GM21619 (cell line): Measurements from ENCODE around the gene HMG20B.
"Not testable (repeated sequence)": the region's sequence is repeated elsewhere in the genome, so short reads cannot be mapped to it uniquely, and the experiment has no call there.

ENCODE experiments used
- ATAC-seq: cut with Tn5 transposase; IDR thresholded peaks from one replicate; pipeline ENCODE4 v1.9.1; 2021; ENCODE audit not compliant: unreplicated experiment

HMG20B gene

DNA sequence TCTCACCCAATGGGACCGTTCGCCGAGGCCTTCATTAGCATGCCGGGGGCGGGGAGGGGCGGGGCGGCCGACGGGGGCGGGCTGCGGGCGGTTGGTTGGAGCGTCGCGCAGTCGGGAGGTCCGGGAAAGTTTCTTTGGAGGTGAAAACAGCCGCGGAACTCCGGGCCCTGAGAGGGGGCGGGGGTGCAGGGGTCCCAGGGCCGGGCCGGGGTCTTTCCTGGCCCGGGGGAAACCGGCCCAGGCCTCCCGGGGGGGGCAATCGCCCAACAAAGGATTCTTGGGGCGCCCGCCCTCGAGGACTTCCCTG lies at the start of gene HMG20B:
HMG20B (plus strand) TSS at position 90 of the 307 bp plus-strand sequence. CDS start 366 bp downstream, outside the sequence.
- no peak for ATAC-seq

DNA sequence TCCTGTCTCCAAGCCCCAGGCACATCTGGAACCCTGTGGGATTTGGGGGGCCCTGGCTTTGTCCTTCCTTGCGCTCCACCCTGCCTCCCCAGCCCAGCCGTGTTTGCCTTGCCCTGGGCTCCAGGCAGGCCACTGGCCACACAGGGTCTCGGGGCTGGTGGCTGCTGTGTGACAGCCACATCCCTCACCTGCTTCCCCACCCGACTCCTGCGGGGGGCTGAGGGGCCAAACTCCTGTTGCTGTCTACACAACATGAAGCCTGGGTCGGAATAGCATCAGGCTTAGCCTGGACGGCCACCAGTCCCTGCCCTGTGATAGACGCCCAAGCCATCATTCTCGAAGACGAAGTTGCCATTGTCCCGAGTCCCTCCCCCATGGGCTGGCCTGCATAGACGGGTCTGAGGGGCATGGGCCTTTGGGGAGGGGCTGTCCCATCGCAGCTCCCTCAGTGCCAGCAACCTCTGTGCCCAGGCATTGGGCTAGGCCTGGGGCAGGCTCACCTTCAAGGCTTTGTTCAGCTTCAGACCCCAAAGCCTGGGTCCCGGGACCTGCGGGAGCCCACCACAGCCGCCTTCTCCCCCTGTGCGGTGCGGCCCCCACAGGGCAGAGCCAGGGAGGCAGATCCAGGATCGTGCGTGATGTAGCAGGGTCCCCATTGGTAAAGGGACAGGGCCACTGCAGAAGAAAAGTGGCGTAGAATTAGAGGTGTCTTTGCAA lies 49.2 kb upstream of the HMG20B start:
- ATAC-seq, result no peak

DNA sequence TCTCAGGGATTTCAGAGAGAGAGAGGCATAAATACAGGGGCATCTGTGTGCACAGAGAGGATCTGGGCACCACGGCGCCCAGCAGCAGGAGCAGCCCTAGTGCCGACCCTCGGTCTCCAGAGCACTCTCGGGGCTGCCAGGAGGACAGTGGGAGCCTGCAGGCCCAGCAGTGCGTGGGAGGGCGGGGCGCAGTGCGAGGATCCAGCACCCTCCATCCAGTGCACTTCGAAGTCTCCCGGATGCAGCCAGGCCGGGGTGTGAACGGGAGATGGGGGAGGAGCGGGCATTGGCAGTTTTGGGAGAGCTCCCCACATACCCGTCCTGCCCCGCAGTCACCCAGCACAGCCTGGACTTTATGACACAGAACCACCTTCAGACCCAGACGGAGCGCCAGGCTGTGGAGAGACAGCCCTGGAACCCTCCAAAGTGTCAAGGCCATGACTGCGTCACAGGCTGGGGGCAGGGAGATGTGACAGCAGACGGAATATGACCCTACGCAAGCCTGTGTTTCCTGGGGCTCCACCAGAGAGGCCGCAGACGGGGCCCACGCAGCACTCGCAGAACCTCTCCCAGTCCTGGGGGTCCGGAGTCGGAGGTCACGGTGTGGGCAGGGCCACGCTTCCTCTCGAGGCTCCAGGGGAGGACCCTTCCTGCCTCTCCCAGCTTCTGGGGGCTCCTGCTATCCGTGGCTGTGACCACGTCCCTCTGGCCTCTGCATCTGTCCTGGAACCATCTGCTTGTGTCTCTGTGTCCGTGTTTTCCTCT lies 48.5 kb upstream of the HMG20B start:
- no peak for ATAC-seq

DNA sequence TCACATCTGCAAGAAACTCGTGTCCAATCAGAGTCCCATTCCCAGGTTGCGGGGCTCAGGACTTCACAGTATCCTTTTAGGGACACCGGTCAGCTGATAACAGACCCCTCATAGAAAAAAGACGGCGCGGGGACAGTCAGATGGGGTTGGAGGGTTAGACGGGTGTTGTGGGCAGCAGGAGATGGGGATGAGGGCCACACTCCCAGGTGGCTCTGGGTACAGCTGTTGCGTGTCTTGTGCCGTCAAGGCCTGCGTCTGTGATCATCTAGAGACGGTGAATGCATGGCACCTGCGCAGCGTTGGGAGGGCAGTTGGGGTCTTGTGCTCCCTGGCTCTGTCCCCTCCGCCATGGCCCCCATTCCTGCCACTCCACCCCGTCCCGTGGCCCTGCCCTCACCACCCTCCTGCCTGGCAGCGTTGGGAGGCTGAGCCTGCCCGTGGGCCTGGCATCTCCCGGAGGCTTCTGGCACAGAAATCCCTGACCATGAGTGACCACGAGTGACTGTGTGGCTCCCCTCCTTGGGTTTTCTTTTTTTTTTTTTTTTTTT lies 47.8 kb upstream of the HMG20B start:
- ATAC-seq, result no peak

DNA sequence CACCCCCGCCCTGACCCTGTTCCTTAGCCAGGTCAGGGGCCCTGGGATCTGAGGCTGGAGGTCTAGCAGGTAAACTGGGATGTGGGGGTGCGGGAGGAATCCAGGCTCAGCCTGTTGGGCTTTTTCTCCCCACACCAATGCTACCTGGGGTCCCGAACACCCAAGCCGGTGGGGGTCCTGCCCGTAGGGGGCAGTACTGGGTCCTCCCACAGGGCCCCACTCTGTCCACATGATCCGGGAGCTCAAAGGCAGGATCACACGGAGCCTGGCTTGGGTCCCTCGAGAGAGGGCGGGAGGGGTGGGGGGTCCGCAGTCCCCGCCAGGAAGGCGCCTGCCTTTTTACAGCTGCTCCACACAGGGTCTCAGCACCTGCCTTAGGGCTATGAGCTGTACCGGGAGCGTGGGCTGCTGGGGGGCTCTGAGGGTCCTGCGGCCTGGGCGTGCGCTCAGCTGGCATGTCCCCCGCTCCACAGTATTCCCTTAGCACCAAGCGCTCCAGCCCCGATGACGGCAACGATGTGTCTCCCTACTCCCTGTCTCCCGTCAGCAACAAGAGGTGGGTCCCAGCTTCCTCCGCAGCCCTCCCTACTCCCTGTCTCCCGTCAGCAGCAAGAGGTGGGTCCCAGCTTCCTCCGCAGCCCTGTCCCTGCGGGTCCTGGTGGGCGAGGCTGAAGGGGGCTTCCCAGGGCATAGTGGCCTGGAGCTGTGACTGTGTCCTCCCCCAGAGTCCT lies 46.1 kb upstream of the HMG20B start:
- no peak for ATAC-seq

DNA sequence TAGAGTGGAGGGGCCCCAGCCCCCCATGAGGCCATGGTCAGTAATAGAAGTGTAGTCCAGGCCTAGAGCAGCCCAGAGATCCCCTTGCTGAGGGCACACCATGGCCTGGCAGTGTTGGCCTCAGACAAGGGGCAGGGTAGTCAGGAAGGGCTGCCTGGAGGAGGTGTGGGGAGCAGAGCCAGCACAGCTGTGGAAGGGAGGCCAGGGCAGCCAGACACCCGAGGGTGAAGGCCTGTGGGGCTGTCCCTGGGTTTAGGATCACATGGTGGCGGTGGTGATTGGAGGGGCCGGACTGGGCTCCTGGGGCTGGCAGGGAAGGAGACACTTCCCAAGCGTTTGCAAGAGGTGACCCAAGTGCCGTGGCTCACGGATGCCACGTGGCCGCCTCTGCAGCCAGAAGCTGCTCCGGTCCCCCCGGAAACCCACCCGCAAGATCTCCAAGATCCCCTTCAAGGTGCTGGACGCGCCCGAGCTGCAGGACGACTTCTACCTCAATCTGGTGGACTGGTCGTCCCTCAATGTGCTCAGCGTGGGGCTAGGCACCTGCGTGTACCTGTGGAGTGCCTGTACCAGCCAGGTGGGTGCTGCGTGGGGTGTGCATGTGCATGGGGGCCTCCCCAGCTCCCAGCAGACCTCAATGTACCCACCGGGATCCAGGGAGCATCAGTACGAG lies 45.4 kb upstream of the HMG20B start:
- no peak for ATAC-seq

DNA sequence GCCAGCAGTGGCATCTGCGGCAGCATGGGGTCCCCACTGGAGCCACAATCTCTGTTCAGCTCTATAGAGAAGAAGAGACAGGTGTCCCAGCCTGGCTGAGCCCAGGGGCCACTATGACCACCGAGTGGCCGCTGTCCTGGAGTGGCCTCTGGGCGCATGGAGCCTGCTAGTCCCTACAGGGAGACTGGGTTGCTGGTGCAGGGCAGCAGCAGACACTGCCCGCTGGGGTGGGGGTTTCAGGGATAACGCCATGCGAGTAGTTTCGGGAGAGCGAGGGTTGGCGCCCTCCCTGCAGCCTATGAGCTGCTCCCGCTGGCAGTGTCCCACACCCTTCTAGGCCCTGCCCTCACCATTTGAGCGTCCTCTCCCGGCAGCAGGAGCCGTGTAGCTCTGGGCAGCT lies 44.7 kb upstream of the HMG20B start:
- ATAC-seq, result no peak

DNA sequence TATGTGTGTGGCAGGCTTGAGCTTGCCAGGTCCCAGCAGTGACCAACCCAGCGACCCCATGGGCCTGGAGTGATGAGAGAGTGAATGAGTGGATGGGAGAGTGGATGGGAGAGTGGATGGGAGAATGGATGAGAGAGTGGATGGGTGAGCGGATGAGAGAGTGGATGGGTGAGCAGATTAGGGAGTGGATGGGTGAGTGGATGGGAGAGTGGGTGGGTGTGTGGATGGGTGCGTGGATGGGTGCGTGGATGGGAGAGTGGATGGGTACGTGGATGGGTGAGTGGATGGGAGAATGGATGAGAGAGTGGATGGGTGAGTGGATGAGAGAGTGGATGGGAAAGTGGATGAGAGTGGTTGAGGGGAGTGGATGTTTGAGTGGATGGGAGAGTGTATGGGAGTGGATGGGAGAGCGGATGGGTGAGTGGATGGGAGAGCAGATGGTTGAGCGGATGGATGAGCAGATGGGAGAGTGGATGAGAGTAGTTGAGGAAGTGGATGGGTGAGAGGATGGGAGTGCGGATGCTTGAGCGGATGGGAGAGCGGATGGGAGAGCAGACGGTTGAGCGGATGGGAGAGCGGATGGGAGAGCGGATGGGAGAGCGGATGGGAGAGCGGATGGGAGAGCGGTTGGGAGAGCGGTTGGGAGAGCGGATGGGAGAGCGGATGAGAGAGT lies 44.1 kb upstream of the HMG20B start:
- ATAC-seq, result no peak

DNA sequence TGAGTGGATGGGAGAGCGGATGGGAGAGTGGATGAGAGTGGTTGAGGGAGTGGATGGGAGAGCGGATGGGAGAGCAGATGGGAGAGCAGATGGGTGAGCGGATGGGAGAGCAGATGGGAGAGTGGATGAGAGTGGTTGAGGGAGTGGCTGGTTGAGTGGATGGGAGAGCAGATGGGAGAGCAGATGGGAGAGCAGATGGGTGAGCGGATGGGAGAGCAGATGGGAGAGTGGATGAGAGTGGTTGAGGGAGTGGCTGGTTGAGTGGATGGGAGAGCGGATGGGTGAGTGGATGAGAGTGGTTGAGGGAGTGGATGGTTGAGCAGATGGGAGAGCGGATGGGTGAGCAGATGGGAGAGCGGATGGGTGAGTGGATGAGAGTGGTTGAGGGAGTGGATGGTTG lies 43.4 kb upstream of the HMG20B start:
- not testable (repeated sequence) for ATAC-seq

DNA sequence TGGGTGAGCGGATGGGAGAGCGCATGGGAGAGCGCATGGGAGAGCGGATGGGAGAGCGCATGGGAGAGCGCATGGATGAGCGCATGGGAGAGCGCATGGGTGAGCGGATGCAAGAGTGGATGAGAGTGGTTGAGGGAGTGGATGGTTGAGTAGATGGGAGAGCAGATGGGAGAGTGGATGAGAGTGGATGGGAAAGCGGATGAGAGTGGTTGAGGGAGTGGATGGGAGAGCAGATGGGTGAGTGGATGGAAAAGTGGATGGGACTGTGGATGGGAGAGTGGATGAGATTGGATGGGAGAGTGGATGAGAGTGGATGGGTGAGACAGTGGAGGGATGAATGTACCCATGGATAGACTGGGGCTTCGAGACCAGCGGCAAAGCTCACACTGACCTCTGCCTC lies 42.4 kb upstream of the HMG20B start:
- ATAC-seq, result no peak

DNA sequence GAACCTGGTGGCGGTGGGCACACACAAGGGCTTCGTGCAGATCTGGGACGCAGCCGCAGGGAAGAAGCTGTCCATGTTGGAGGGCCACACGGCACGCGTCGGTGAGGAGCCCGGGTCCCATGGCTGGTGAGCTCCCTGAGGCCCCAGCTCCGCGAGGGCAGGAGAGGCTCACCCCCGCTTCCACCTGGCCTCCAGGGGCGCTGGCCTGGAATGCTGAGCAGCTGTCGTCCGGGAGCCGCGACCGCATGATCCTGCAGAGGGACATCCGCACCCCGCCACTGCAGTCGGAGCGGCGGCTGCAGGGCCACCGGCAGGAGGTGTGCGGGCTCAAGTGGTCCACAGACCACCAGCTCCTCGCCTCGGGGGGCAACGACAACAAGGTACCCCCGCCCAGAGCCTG lies 41.0 kb upstream of the HMG20B start:
- no peak for ATAC-seq

DNA sequence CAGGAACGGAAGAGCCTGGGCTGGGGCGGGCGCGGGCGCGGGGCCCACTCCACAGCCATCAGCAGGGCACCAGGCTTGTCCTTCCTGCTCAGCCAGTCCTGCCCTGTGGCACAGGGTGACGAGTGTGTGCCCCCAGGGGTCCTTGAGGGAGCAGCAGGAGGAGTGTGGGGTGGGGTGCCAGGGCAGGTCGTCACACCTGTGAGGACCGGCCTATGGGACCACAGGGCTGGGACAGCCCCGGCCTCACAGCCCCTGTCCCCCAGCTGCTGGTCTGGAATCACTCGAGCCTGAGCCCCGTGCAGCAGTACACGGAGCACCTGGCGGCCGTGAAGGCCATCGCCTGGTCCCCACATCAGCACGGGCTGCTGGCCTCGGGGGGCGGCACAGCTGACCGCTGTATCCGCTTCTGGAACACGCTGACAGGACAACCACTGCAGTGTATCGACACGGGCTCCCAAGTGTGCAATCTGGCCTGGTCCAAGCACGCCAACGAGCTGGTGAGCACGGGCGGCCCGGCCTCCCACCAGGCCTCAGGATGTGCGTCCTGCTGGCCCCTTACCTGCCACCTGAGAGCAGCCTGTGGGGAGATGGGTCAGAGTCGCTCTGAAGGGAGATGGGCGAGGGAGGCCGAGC lies 40.5 kb upstream of the HMG20B start:
- no peak for ATAC-seq

DNA sequence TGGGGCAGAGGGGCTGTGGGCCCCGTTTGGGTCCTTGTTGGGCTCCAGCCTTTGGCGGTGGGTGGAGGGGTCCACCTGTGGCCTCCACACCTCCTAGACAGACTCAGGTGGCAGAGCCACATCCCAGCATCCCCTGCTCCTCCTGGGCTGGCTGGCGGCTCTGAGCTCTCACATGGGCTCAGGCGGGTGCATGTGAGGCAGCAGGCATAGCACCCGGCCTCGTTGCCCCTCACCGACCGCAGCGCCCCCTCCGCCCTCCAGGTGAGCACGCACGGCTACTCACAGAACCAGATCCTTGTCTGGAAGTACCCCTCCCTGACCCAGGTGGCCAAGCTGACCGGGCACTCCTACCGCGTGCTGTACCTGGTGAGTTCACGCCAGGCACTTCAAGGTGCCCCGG lies 39.7 kb upstream of the HMG20B start:
- ATAC-seq, result no peak

DNA sequence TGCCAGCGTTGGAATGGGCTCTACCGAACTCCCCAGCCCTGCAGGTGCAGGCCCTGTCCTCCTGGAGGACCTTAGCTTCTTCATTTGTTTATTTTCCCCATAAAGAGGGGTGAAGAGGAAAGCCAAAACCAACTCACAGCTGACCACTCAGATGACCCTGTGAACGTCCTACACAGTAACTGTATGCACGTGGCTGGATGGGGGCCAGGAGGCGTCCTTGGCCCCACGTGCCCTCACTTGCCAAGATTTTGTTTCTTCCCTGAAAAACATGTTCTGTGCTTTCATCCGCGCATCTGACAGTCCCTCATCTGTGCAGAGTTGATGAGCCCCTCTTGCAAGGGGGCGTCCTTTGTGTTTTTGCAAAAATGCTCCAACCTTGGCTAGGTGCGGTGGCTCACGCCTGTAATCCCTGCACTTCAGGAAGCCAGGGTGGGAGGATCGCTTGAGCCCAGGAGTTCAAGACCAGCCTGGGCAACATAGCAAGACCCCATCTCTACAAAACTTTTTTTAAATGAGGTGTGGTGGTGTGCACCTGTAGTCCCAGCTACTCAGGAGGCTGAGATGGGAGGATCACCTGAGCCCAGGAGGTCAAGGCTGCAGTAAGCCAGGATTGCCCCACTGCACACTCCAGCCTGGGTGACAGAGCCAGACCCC lies 39.1 kb upstream of the HMG20B start:
- no peak for ATAC-seq

DNA sequence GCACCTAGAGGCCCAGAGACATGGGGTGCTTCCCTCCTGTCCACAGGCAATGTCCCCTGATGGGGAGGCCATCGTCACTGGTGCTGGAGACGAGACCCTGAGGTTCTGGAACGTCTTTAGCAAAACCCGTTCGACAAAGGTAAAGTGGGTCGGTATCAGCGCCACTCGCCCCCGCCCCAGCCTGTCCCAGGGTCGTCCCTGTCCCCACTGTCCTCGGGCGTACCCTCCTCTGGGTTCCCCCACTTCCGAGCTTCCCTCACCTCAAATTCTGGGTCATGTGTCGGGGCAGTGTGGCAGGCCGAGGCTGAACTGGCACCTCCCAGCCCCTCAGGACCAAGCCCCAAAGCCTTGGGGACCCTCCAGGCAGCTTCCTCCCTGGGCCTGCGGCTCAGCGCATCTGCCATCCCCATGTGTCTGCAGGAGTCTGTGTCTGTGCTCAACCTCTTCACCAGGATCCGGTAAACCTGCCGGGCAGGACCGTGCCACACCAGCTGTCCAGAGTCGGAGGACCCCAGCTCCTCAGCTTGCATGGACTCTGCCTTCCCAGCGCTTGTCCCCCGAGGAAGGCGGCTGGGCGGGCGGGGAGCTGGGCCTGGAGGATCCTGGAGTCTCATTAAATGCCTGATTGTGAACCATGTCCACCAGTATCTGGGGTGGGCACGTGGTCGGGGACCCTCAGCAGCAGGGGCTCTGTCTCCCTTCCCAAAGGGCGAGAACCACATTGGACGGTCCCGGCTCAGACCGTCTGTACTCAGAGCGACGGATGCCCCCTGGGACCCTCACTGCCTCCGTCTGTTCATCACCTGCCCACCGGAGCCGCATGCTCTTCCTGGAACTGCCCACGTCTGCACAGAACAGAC lies 38.1 kb upstream of the HMG20B start:
- no peak for ATAC-seq

DNA sequence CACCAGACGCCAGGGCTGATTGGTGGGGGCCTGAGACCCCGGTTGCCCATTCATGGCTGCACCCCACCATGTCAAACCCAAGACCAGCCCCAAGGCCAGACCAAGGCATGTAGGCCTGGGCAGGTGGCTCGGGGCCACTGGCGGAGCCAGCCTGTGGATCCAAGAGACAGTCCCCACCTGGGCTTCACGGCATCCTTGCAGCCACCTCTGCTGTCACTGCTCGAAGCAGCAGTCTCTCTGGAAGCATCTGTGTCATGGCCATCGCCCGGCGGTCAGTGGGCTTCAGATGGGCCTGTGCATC lies 37.6 kb upstream of the HMG20B start:
- ATAC-seq, result no peak

DNA sequence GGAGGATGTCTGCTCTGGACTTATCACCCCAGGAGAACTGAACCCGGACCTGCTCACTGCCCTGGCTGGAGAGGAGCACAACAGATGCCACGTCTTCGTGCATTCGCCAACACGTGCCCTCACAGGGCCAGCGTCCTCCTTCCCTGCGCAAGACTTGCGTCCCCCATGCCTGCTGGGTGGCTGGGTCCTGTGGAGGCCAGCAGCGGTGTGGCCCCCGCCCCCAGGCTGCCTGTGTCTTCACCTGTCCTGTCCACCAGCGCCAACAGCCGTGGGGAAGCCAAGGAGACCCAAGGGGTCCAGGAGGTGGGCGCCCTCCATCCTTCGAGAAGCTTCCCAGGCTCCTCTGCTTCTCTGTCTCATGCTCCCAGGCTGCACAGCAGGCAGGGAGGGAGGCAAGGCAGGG lies 37.2 kb upstream of the HMG20B start:
- ATAC-seq, result no peak

DNA sequence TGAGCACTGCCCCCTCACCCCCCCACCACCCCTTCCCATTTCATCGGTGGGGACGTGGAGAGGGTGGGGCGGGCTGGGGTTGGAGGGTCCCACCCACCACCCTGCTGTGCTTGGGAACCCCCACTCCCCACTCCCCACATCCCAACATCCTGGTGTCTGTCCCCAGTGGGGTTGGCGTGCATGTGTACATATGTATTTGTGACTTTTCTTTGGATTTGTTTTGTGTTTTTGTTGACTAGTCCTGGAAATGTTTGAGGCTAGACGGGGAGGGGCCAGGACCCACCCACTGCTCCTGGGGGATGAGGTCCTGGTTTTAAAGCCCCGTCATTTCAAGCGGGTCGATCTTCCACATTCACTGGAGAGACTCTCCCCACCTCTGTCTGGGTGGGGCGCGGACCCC lies 36.8 kb upstream of the HMG20B start:
- ATAC-seq, result no peak
